ENCODE results near the gene TSPEAR.
"Not testable (repeated sequence)": the region's sequence is repeated elsewhere in the genome, so short reads cannot be mapped to it uniquely, and the experiment has no call there.

Gene TSPEAR

DNA sequence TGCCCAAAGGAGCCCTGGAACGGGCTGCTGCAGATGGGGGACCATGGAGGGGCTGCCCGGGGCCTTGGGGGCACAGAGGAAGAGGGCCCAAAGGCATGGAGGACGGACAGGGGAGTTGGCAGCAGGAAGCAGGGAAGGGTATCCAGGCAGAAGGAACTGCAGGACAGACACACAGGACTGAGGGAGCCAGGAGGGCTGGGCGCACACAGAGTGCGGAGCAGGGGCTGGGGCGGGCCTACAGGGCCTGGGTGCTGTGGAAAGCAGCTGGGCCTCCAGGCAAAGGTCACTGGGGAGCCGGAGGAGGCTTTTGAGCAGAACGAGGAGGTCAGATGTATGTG is 199.5 kb downstream of the TSPEAR start:
- no peak for DNase-seq

DNA sequence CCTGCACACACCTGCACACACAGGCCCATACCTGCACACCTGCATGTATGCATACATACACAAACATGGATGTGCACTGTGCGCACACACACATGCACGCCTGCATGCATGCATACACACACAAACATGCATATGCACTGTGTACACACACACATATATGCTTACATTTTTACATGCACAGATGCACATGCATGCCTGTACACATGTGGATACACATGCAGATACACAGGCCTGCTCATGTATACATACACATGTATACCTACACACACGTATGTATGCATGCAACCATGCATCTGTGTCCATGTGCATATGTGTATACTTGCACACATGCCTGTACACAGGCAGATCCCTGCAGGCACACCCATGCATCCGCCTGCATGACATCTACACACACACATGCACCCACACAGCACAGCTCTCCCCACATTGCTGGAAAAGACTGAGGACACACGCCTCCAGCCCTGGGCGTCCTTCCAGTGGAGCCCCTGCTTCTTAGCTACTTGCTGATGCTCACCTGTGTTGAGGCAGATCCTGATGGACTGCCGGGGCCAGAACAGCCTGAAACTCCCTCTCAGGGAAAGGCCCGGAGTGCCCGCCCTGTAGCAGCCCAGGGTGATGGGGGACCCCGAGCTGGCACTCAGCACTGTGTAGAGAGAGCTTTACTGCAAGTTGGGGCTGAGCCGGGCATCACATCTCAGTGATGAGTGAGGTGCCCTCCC is 200.0 kb downstream of the TSPEAR start:
- no peak for DNase-seq

DNA sequence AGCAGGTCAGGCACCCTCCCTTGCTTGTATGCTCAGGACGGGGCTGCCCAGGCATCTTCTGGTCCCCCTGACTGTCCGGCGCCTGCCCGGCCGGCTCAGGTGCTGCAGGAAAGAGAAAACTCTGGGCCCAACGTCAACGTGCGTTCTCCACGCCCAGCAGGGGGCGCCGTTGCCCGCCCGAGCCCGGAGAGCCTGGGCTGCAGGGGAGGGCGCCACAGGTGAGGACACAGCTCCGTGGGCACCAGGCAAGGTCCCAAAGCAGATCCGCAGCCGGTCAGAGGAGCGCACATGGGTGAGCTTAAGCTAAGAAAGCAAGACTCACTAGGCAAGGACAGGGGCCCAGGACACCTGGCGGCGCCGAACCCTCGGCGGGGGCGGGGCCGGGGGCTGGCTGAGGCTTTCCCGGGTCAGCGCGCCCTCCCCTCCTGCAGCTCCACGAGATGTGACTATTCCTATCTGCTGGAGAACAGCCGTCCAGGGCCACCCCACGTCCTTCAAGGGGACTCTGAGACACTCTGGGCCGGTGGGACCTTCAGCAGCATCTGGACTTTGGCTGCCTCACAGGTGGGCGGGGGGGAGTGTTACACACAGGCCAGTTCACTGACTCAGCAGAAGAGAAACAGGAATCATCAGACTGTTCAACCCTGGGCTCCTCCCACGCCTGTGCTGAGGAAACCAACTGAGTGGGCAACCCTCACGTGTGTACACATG is 200.7 kb downstream of the TSPEAR start:
- peak; percentile 83 for DNase-seq

DNA sequence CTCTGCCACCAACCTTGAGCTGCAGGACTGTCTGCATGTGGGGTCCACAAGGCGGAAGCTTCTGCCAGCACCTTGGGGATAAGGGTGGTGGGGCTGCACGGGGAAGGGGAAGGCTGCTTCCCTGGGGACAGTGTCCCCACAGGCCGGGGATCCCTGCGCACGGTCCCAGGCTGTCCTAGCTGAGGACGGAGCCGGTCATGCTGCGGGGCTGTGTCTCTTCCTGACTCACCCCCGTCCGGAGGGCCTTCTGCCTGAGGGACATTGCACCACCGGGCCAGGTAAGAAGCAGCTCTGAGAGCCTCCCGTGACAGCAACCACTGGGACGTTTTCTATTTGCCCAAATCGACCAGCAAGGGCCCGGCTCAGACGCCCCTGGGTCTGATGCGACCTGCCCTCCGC is 201.3 kb downstream of the TSPEAR start:
- DNase-seq = no peak

GRCh38 chr21:44509539-44509938 is 201.8 kb downstream of the TSPEAR start:
- no peak for DNase-seq

GRCh38 chr21:44508711-44509445 is 202.5 kb downstream of the TSPEAR start:
- no peak for DNase-seq

- no peak for DNase-seq
Measured at GRCh38 chr21:44508426-44508710, 203.0 kb downstream of the TSPEAR start.

- DNase-seq = no peak
Measured at GRCh38 chr21:44507673-44508425, 203.5 kb downstream of the TSPEAR start.

GRCh38 chr21:44506279-44507255 is 204.8 kb downstream of the TSPEAR start:
- no peak for DNase-seq

GRCh38 chr21:44505673-44506278 is 205.6 kb downstream of the TSPEAR start:
- no peak for DNase-seq

DNA sequence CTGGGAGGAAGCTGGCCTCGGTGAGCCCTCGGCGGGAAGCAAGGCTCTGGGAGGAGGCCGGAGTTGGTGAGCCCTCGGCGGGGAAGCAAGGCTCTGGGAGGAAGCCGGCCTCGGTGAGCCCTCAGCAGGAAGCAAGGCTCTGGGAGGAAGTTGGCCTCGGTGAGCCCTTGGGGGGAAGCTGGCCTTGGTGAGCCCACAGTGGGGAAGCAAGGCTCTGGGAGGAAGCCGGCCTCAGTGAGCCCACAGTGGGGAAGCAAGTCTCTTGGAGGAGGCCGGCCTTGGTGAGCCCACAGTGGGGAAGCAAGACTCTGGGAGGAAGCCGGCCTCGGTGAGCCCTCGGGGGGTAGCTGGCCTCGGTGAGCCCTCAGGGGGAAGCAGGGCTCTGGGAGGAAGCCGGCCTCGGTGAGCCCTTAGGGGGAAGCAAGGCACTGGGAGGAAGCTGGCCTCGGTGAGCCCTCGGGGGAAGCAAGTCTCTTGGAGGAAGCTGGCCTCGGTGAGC is 207.4 kb downstream of the TSPEAR start:
- no peak for DNase-seq

DNA sequence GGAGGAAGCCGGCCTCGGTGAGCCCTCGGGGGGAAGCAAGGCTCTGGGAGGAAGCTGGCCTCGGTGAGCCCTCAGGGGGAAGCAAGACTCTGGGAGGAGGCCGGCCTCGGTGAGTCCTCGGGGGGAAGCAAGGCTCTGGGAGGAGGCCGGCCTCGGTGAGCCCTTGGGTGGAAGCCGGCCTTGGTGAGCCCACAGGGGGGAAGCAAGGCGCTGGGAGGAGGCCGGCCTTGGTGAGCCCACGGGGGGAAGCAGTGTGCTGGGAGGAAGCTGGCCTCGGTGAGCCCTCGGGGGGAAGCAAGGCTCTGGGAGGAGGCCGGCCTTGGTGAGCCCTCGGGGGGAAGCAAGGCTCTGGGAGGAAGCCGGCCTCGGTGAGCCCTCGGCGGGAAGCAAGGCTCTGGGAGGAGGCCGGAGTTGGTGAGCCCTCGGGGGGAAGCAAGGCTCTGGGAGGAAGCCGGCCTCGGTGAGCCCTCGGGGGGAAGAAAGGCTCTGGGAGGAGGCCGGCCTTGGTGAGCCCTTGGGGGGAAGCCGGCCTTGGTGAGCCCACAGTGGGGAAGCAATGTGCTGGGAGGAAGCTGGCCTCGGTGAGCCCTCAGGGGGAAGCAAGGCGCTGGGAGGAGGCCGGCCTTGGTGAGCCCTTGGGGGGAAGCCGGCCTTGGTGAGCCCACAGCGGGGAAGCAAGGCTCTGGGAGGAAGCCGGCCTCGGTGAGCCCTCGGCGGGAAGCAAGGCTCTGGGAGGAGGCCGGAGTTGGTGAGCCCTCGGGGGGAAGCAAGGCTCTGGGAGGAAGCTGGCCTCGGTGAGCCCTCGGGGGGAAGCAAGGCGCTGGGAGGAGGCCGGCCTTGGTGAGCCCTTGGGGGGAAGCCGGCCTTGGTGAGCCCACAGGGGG is 208.1 kb downstream of the TSPEAR start:
- not testable (repeated sequence) for DNase-seq

- DNase-seq = no peak
Measured at GRCh38 chr21:44502171-44502958, 209.0 kb downstream of the TSPEAR start.

- DNase-seq = no peak
Measured at GRCh38 chr21:44500111-44500510, 211.3 kb downstream of the TSPEAR start.

- DNase-seq = no peak
Measured at GRCh38 chr21:44499631-44500030, 211.7 kb downstream of the TSPEAR start.

DNA sequence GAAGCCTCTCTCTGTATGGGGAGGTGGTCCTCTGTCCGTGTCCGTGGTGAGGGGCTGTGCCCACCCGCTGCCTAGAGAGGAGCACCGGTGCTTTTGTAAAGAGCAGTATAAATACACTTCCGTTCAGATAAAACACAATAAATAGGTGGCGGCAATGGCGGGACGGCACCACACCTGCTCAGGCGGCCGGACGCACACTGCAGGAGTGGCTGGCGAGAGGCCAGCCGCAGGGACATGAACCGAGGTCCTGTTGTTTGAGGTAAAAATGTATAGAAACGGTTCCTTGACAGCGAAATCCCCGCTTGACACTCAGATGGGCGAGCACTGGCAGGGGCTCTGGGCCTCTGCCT is 212.2 kb downstream of the TSPEAR start:
- no peak for DNase-seq

GRCh38 chr21:44498280-44499210 is 212.8 kb downstream of the TSPEAR start:
- DNase-seq = no peak

GRCh38 chr21:44497703-44498126 is 213.7 kb downstream of the TSPEAR start:
- DNase-seq = no peak
